GM12873 (cell line): ENCODE results near the gene PITPNB.
A peak's percentile ranks its signal among the peaks of the same experiment; 100 is the strongest.

Experiments used
- CTCF ChIP-seq: IDR thresholded peaks from 2 replicates; pipeline ENCODE4 v1.5.1; 2012; ENCODE audit warnings: low read depth, mild to moderate bottlenecking, moderate library complexity, low read length, control low read depth; ENCODE audit not compliant: insufficient read depth; ENCODE audit errors: missing control alignments

PITPNB gene

GRCh38 chr22:27829620-27830019, 89.4 kb downstream of the PITPNB start:
- no peak for TF ChIP-seq CTCF

GRCh38 chr22:27827604-27828587, 91.2 kb downstream of the PITPNB start:
- no peak for TF ChIP-seq CTCF

GRCh38 chr22:27825174-27825573, 93.9 kb downstream of the PITPNB start:
- peak; percentile 65 for TF ChIP-seq CTCF

- no peak for TF ChIP-seq CTCF
Measured at GRCh38 chr22:27823221-27823620, 95.8 kb downstream of the PITPNB start.

- no peak for TF ChIP-seq CTCF
Measured at GRCh38 chr22:27820896-27821866, 97.9 kb downstream of the PITPNB start.

- no peak for TF ChIP-seq CTCF
Measured at GRCh38 chr22:27816552-27816951, 102.5 kb downstream of the PITPNB start.
